K562 (cell line): ENCODE measurements around the gene MRGPRF. TPM values are rescaled to one million over a fixed set of nuclear protein-coding genes. Genes with fewer than 3 reads are reported as not detected.

ENCODE experiments used
- ATAC-seq: fragments of 200-7000 bp; cut with Tn5 transposase; 3 replicates; pipeline ENCODE4 v1.9.1; 2020; ENCODE audit warnings: moderate library complexity
- BruUV-seq: library from RNA; stranded (reverse); fragments of 400-500 nt; replicated peaks from 2 replicates; lab custom pipeline; 2021; lab: Mats Ljungman, UMichigan
- CTCF ChIA-PET: fragments of 300-600 bp; formaldehyde crosslinking; extraction: SDS; loops from one replicate; lab custom pipeline; 2021; ENCODE audit warnings: low intra/inter-chr PET ratio; lab: Yijun Ruan, JAX
- POLR2A ChIA-PET: fragments of 300-600, 350-650 bp; sonication (Branson Sonifier 250); formaldehyde crosslinking; extraction: SDS; loops from one replicate; lab custom pipeline; 2021; ENCODE audit warnings: antibody characterized with exemption, inconsistent platforms; lab: Yijun Ruan, JAX
- DNase-seq, 4 experiments: peaks; one replicate each; pipeline versions ENCODE4 v3.0.0 to v3.0.0-alpha.2; 2011 to 2018; ENCODE audit warnings: low spot score in 3 of 4, mixed read lengths in 3 of 4; ENCODE audit errors: extremely low read depth in 1 of 4
- FAIRE-seq: peaks from 2 replicates; lab custom pipeline; 2011; peaks lifted over from hg19 to GRCh38; lab: Jason Lieb, UNC
- H2AFZ ChIP-seq: 2 replicates; pipeline ENCODE4 v1.6.0; 2011; ENCODE audit warnings: low read depth, low read length, control low read depth, inconsistent platforms
- H3K27ac ChIP-seq: fragments of 200-600 bp; 3 replicates; pipeline ENCODE4 v1.8.0; 2011; ENCODE audit warnings: low read depth, mild to moderate bottlenecking, control low read depth, inconsistent platforms, low read length, moderate library complexity, mixed read lengths; ENCODE audit errors: extremely low read depth
- H3K27me3 ChIP-seq, 2 experiments: fragments of 300-600 bp in 1 of 2; 2 replicates in 1 of 2; 3 replicates in 1 of 2; pipeline versions ENCODE4 v1.6.0 to v1.8.0; 2011; ENCODE audit warnings: inconsistent platforms in 2 of 2, low read length in 2 of 2, mild to moderate bottlenecking in 1 of 2, mixed read lengths in 1 of 2, moderate library complexity in 1 of 2; ENCODE audit not compliant: control insufficient read depth in 2 of 2, insufficient read depth in 2 of 2
- H3K36me3 ChIP-seq: fragments of 300-600 bp; 3 replicates; pipeline ENCODE4 v1.8.0; 2011; ENCODE audit warnings: mild to moderate bottlenecking, low read length, inconsistent platforms; ENCODE audit not compliant: control insufficient read depth, insufficient read depth
- H3K4me1 ChIP-seq, 2 experiments: fragments of 200-600 bp in 1 of 2; replicated peaks in 1 of 2; 2 replicates in 1 of 2; 3 replicates in 1 of 2; pipeline versions ENCODE4 v1.5.1 to v1.8.0; 2011; ENCODE audit warnings: inconsistent platforms in 2 of 2, low read length in 2 of 2, mild to moderate bottlenecking in 1 of 2, mixed read lengths in 1 of 2, moderate library complexity in 1 of 2; ENCODE audit not compliant: control insufficient read depth in 2 of 2, insufficient read depth in 2 of 2
- H3K4me2 ChIP-seq: 2 replicates; pipeline ENCODE4 v1.6.1; 2011; ENCODE audit warnings: low read length, control low read depth, inconsistent platforms, mixed read lengths; ENCODE audit not compliant: insufficient read depth
- H3K4me3 ChIP-seq: fragments of 200-600 bp; sonication (generic), shearing (Covaris generic); 2 replicates; pipeline ENCODE4 v1.5.1; 2016; ENCODE audit warnings: control low read depth, inconsistent platforms
- H3K79me2 ChIP-seq: fragments of 200-600 bp; 3 replicates; pipeline ENCODE4 v1.8.0; 2011; ENCODE audit warnings: low read length, inconsistent platforms; ENCODE audit not compliant: control insufficient read depth, insufficient read depth
- H3K9ac ChIP-seq, 2 experiments: 2 replicates each; pipeline versions ENCODE4 v1.6.0 to v1.6.1; 2011; ENCODE audit warnings: low read depth in 2 of 2, low read length in 2 of 2, control low read depth in 1 of 2, inconsistent platforms in 1 of 2, mild to moderate bottlenecking in 1 of 2, mixed read lengths in 1 of 2; ENCODE audit not compliant: insufficient read depth in 1 of 2
- H3K9me1 ChIP-seq: one replicate; pipeline ENCODE4 v1.6.0; 2011; ENCODE audit warnings: inconsistent platforms, mild to moderate bottlenecking, low read length, moderate library complexity; ENCODE audit not compliant: control insufficient read depth, insufficient read depth
- H3K9me3 ChIP-seq: replicated peaks from 2 replicates; pipeline ENCODE4 v1.5.1; 2011; ENCODE audit warnings: low read depth, low read length, inconsistent platforms; ENCODE audit not compliant: control insufficient read depth, insufficient read depth
- H4K20me1 ChIP-seq: replicated peaks from 2 replicates; pipeline ENCODE4 v1.6.1; 2011; ENCODE audit warnings: low read length, inconsistent platforms, mixed read lengths; ENCODE audit not compliant: control insufficient read depth, insufficient read depth
- CREBBP ChIP-seq: IDR thresholded peaks from one replicate; pipeline ENCODE4 v1.6.1; 2012; ENCODE audit warnings: low read depth, mild to moderate bottlenecking, control low read depth, inconsistent platforms, low read length
- CTCF ChIP-seq, 3 experiments: IDR thresholded peaks in 2 of 3; conservative IDR thresholded peaks in 1 of 3; 2 replicates each; pipeline ENCODE4 v1.5.1; 2011 to 2012; ENCODE audit warnings: low read length in 3 of 3, mild to moderate bottlenecking in 3 of 3, control low read depth in 2 of 3, improper control_type of control experiment in 1 of 3, inconsistent platforms in 1 of 3, low read depth in 1 of 3, mixed read lengths in 1 of 3, moderate library complexity in 1 of 3; ENCODE audit not compliant: insufficient read depth in 2 of 3
- HMGN3 ChIP-seq: IDR thresholded peaks from 2 replicates; pipeline ENCODE4 v1.6.1; 2011; ENCODE audit warnings: borderline replicate concordance, low read depth, mild to moderate bottlenecking, mixed read lengths, low read length; ENCODE audit not compliant: insufficient read length; ENCODE audit errors: extremely low read depth
- RBM25 ChIP-seq: fragments of 200-400 bp; formaldehyde crosslinking; IDR thresholded peaks from 2 replicates; pipeline ENCODE4 v1.6.1; 2018; ENCODE audit warnings: low read length, low read depth, moderate library complexity; ENCODE audit not compliant: severe bottlenecking
- WGBS: fragments of 100-300 bp; shearing (Covaris generic); methylation state at CpG from one replicate; pipeline ENCODE4 v1.1.6; 2016; ENCODE audit warnings: low coverage, mixed read lengths; ENCODE audit not compliant: insufficient coverage; ENCODE audit errors: missing lambda C conversion rate; 5-methylcytosine and 5-hydroxymethylcytosine counted together
- in situ Hi-C: fragments of 300-500 bp; cut with MboI; formaldehyde crosslinking; loops from 4 replicates; pipeline ENCODE4 v1.15.0; 2018; ENCODE audit warnings: inconsistent platforms, mixed read lengths
- intact Hi-C: fragments of 100-400 bp; cut with micrococcal nuclease; formaldehyde crosslinking; loops from 2 replicates; pipeline ENCODE4 v1.14.2; 2022
- polyA plus RNA-seq, 8 experiments: library from polyadenylated mRNA; depleted of rRNA in 4 of 8; stranded (reverse) in 5 of 8; unstranded in 3 of 8; fragments of >200 nt; fragmentation: Nextera tagmentation in 2 of 8; fragmentation: Illumina TruSeq in 1 of 8; extraction: Ambion mirVana in 2 of 8; extraction: Trizol in 1 of 8; gene quantifications; 2 replicates each; pipeline versions ENCODE4 v1.2.1 to v1.2.3, GENCODE V29; 2011 to 2014; ENCODE audit warnings: inconsistent platforms in 1 of 8, missing spikeins in 1 of 8
- total RNA-seq, 7 experiments: library from RNA; depleted of rRNA in 6 of 7; stranded (reverse); fragments of >200 nt in 6 of 7; fragmentation: Illumina TruSeq in 2 of 7; extraction: Trizol in 2 of 7; gene quantifications; 2 replicates each; pipeline versions ENCODE4 v1.2.1 to v1.2.3, GENCODE V29; 2011 to 2021; ENCODE audit warnings: low replicate concordance in 1 of 7
- TF ChIP-seq, protein P1 (sequence below): sonication (generic); formaldehyde crosslinking; IDR thresholded peaks from 2 replicates; pipeline ENCODE4 v1.8.0; 2022; ENCODE audit warnings: mild to moderate bottlenecking, missing genetic modification reagents

The MRGPRF gene
- total and polyA plus RNA-seq, 9 of the 15 experiments (the other 6 are each of a cell fraction or from before 2014, with no cell fraction given): not detected

GRCh38 chr11:69055212-69055586 lies 42.2 kb upstream of the MRGPRF start:
- no peak for ATAC-seq
- H3K79me2 ChIP-seq: no peaks in the 10 kb centered on the region; the same call in 2 of the 3 replicates
- peaks cover 0 to 36% of the 10 kb centered on the region in 2 experiments; a peak in 2 of 5 replicates for H3K4me1 ChIP-seq
- H3K9me1 ChIP-seq: no peaks in the 10 kb centered on the region
- in situ Hi-C loops (no loop called here), intact Hi-C loops (no loop called here)
- no peak overlapping the region for H3K4me2 ChIP-seq
- POLR2A ChIA-PET: interaction anchor here (0.8 kb wide), 1 partner anchor 19 kb away, joined by 3 read pairs; no protein-coding TSS in a partner anchor
- no peak for DNase-seq
- no peak overlapping the region for H2AFZ ChIP-seq
- no peak overlapping the region for H3K9ac ChIP-seq
- BruUV-seq: no TSS peak
- H3K9me3 ChIP-seq: no peaks in the 10 kb centered on the region
- 92% methylated on average over 18 of the region's 21 CpGs for WGBS
- FAIRE-seq: no peak
- H3K27ac ChIP-seq: no peak overlapping the region
- TF ChIP-seq CREBBP (no peak), HMGN3 (no peak), RBM25 (no peak), CTCF (IDR thresholded peaks at IDR 0.05 in 2 of 3, conservative IDR thresholded peaks at IDR 0.05 in 1 of 3; ENCODE audit: insufficient read depth in 2 of 3, low read depth in 1 of 3, low read length in 3 of 3) (no peak)
- TF ChIP-seq, protein P1, sequence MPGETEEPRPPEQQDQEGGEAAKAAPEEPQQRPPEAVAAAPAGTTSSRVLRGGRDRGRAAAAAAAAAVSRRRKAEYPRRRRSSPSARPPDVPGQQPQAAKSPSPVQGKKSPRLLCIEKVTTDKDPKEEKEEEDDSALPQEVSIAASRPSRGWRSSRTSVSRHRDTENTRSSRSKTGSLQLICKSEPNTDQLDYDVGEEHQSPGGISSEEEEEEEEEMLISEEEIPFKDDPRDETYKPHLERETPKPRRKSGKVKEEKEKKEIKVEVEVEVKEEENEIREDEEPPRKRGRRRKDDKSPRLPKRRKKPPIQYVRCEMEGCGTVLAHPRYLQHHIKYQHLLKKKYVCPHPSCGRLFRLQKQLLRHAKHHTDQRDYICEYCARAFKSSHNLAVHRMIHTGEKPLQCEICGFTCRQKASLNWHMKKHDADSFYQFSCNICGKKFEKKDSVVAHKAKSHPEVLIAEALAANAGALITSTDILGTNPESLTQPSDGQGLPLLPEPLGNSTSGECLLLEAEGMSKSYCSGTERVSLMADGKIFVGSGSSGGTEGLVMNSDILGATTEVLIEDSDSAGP (CRISPR knock-in tag): no peak
- TF ChIP-seq, all 486 proteins: peak for 0
- H4K20me1 ChIP-seq: peaks cover 17% of the 10 kb centered on the region; the same call in 1 of the 2 replicates
- CTCF ChIA-PET: no interaction called here
- no peaks in the 10 kb centered on the region; the same call in 2 of the 3 replicates for H3K36me3 ChIP-seq
- H3K4me3 ChIP-seq: no peak overlapping the region
- H3K27me3 ChIP-seq: no peaks in the 10 kb centered on the region
